ENCODE results near the gene CSKMT.
"Not testable (repeated sequence)": the region's sequence is repeated elsewhere in the genome, so short reads cannot be mapped to it uniquely, and the experiment has no call there.

Gene CSKMT

DNA sequence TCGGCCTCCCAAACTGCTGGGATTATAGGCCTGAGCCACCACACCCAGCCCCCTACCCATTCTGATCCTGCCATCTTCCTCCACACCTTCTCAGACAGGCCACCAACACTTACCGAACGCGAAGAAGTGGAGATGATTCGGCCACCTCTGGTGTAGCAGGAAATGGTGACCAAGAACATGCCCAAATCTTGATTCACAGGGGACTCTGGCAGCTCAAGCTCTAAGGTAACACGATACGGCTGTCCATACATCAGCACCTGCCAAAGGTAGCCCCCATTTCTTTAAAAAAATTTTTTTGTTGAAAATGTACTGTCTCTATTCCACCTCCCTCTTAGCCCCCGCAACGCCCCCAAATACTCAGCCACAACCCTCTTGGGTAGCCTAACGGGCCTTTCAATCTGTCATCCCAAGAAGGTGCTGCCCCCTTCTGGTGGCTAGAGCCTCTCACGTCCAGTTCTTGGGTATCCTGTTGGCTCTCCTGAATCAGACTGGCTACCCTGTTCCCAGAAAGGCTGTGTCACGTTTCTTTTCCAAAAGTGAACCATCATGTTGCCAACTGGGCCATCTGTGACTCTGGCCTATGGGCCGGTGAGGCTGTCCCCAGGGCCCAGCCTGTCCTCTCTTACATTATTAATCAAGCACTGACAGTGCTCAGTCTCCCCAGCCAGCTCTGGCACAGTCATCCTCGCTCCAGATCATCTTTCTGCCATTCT lies 29.5 kb downstream of the CSKMT start:
- DNase-seq (peak; percentile 70), ATAC-seq (peak; percentile 88)
- Mint-ChIP-seq H3K4me1 (peaks cover 9% of the 10 kb centered on the region), H3K27me3 (no peaks in the 10 kb centered on the region), H3K27ac (no peak overlapping the region), H3K4me3 (no peak overlapping the region), H3K9me3 (no peaks in the 10 kb centered on the region)

DNA sequence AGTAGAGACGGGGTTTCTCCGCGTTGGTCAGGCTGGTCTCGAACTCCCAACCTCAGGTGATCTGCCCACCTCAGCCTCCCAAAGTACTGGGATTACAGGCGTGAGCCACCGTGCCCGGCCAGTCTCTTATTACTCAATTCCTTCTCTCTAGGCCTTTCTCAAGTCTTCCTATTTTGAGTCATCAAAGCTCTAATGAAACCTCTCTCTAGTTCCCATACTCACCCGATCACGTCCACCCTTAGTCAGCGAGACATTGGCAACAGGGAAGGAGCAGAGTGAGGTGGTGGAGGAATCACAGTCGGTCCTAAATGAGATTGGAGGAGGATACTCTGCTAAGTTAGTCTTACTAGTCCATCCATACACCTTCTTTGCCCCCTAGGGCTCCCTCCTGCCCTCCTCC lies 37.1 kb downstream of the CSKMT start:
- Mint-ChIP-seq H3K27me3 (no peaks in the 10 kb centered on the region), H3K4me3 (no peak overlapping the region), H3K9me3 (no peaks in the 10 kb centered on the region), H3K27ac (no peak overlapping the region), H3K4me1 (peaks cover 29% of the 10 kb centered on the region)
- no peak for DNase-seq
- no peak for ATAC-seq

DNA sequence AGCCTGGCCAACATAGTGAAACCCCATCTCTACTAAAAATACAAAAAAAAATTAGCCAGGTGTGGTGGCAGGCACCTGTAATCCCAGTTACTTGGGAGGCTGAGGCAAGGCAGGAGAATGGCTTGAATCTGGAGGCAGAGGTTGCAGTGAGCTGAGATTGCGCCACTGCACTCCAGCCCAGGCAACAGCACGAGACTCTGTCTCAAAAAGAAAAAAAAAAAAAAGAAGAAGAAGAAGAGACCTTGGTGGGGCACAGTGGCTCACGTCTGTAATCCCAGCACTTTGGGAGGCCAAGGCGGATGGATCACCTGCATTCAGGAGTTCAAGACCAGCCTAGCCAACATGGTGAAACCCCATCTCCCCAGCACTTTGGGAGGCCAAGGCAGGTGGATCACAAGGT lies 38.8 kb downstream of the CSKMT start:
- H3K27me3 Mint-ChIP-seq, DNase-seq, H3K4me3 Mint-ChIP-seq, ATAC-seq, H3K27ac Mint-ChIP-seq, H3K9me3 Mint-ChIP-seq: not testable (repeated sequence)
- peaks cover 45% of the 10 kb centered on the region for H3K4me1 Mint-ChIP-seq

DNA sequence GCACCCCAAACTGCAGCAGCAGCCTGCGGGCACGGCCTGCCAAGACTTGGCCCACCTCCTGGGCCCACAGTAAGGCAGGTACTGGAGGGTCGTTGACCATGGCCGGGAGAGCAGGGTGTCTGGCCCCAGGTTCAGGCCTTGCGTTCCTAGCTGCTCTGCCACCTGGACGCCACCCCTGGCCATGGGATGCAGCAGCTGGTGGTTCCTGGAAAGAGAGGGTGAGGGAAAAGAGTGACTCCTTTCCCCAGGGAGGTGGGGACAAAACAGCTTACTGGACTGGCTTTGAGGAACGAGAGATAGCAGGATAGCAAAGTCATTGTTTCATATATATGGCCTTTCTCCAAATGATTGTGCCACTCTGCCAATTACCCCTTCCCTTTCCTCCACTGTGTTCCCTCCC lies 40.3 kb downstream of the CSKMT start:
- Mint-ChIP-seq H3K4me1 (peaks cover 56% of the 10 kb centered on the region), H3K27ac (peak overlapping the region in 1 of 2 donors; percentile 90), H3K9me3 (no peaks in the 10 kb centered on the region), H3K4me3 (peak overlapping the region; percentile 95 to 96), H3K27me3 (no peaks in the 10 kb centered on the region)
- ATAC-seq (no peak), DNase-seq (no peak)

DNA sequence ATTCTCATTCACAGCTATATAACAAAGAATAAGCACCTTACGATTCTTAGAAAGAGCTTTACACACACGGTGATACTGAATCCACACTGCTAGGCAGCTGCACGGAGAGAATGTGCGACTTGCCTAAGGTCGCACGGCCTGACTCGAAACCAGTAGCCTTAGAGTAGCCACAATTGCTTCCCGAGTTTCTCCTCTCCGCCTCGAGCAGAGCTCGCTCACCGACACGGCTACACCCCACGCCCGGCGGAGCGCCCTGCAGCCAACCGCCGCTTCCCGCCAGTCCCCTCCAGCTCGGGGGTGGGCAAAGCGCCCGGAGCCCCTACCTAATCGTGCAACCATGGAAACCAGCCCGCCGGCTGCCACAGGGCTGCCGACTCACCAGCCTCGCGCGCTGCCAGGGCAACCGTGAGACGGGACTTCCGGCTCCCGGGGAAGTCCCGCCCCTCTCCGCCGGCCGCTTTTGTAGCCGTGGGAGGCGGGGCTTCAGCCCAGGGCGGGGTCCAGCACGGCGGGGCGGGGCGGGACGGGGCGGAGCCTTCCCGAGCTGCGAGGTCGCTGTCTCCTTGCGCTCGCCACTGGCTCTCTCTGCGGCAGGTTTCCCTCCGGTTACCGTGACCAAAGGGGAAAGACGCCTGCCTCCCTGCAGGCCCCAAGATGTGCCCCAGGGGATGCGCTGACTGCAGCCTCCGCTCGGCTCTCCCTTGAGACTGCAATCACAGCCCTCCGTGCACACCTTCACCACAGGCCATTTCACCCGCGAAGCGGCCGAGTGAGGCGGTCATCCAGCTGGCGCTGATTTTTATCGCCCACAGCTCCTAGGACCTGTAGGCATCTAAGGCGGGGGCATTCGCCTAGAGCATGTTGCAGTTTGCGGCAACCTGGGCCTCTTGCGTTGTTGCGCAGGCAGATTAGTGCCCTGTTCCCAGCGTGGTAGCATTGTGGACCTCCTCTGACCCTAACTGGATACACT lies 41.1 kb downstream of the CSKMT start:
- DNase-seq (peak; percentile 91 to 92), ATAC-seq (peak; percentile 79)
- Mint-ChIP-seq H3K9me3 (no peaks in the 10 kb centered on the region), H3K27me3 (no peaks in the 10 kb centered on the region), H3K27ac (peak overlapping the region; percentile 77 to 90), H3K4me3 (peak overlapping the region; percentile 95 to 96), H3K4me1 (peaks cover 60% of the 10 kb centered on the region)

DNA sequence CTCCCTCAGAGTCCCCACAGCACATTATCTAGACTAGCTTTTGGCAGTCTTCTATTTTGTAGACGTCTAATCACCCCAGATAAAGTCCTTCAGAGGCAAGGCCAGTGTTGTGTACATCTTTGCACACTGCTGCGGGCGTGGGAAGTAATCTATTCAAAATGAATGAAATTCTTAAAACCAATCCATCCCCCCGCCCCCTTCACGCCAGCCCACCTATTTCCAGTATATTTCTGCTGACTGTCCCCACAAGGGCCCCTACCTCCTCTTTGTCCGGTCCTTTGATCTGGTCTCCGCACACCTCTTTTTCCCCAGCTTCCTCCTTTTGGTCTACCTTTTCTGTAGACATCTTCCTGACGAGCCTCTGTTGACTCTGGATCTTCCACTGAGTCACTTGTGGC lies 41.7 kb downstream of the CSKMT start:
- Mint-ChIP-seq H3K27me3 (no peaks in the 10 kb centered on the region), H3K4me3 (peak overlapping the region; percentile 95 to 96), H3K4me1 (peaks cover 60% of the 10 kb centered on the region), H3K27ac (peak overlapping the region; percentile 12 to 84), H3K9me3 (no peaks in the 10 kb centered on the region)
- ATAC-seq = no peak
- DNase-seq = no peak

DNA sequence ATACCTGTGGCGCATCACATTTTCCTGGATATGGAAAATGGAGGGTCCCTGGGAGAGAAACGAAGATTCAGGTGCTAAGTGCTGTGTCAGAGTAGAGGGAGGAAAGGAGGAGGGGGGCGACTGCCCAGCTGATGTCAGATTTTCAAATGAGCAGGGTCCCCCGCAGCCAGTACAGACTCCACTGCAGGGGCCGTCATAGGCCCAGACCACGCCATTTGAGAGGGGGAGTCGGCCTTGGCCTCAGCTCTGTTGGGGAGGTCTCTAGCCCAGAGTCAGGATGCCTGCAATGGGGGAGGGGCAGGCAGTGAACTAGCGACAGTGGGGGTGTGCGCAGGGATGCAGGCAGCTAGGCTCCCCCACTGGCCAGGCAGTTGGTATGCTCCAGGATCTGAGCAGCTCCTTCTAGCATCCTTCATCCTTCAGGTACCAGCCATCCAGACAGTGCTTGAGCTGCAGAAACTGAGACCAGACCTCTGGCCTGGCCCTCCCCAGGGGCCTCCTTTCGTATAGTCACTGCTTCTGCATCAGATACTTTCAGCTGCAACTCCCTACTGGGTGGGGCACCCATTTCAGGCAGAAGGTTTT lies 42.3 kb downstream of the CSKMT start, which contains the start of the genes BSCL2 and GNG3:
TSS of gene BSCL2 (minus strand) at position 148 of the 585 bp plus-strand sequence. CDS start 229 bp downstream, outside the sequence.
TSS of gene GNG3 (plus strand) at position 400 of the 585 bp plus-strand sequence. CDS start 620 bp downstream, outside the sequence.
- no peak for DNase-seq
- H3K4me3 Mint-ChIP-seq = peak within 1 kb of the TSS; percentile 95 to 96
- no peaks in the 10 kb centered on the region for H3K27me3 Mint-ChIP-seq
- H3K9me3 Mint-ChIP-seq = no peaks in the 10 kb centered on the region
- peaks cover 62% of the 10 kb centered on the region for H3K4me1 Mint-ChIP-seq
- ATAC-seq = no peak
- peak within 1 kb of the TSS; percentile 93 to 97 for H3K27ac Mint-ChIP-seq

DNA sequence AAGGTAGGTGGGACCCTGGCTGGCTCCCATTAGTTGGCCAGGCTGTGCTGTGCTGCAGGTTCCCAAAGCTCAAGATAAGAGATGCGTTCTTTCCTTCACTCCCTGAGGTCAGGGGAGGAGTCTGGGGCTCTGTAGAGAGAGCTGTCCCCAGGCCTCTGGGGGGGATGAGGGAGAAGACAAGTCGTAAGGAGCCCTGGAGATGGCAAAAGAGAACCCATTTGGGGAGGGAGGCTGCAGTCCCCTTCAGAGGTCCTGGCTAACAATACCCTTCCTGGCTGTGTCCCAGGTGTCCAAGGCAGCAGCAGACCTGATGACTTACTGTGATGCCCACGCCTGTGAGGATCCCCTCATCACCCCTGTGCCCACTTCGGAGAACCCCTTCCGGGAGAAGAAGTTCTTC lies 43.3 kb downstream of the CSKMT start:
- H3K27me3 Mint-ChIP-seq = no peaks in the 10 kb centered on the region
- H3K27ac Mint-ChIP-seq = peak overlapping the region; percentile 93 to 97
- H3K4me3 Mint-ChIP-seq = peak overlapping the region; percentile 86 to 93
- H3K4me1 Mint-ChIP-seq = peaks cover 68% of the 10 kb centered on the region
- DNase-seq (no peak), ATAC-seq (no peak)
- no peaks in the 10 kb centered on the region for H3K9me3 Mint-ChIP-seq

DNA sequence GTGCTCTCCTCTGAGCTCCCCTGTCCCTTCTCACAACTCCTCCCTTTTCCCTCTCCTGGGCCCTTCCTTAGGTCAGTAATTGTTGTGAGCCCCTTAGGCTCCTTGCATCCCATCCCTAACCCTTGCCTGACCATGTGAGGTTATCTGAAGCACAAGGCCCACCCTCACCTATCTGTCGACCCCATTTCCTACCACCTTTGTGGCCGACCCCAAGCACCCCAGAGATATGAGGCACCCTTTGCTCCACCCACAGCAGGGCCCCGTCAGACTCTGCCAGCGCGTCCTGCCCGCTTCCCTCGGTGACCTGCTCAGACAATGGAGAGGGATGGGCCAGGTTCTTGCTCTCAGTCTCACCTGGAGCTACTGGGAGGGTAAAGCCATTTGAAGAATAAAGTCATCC lies 43.7 kb downstream of the CSKMT start:
- Mint-ChIP-seq H3K4me1 (peaks cover 72% of the 10 kb centered on the region), H3K4me3 (peak overlapping the region; percentile 86 to 93), H3K27ac (peak overlapping the region; percentile 93 to 97), H3K27me3 (no peaks in the 10 kb centered on the region), H3K9me3 (no peaks in the 10 kb centered on the region)
- DNase-seq (peak in 1 of 2 donors; percentile 62), ATAC-seq (peak; percentile 62)

DNA sequence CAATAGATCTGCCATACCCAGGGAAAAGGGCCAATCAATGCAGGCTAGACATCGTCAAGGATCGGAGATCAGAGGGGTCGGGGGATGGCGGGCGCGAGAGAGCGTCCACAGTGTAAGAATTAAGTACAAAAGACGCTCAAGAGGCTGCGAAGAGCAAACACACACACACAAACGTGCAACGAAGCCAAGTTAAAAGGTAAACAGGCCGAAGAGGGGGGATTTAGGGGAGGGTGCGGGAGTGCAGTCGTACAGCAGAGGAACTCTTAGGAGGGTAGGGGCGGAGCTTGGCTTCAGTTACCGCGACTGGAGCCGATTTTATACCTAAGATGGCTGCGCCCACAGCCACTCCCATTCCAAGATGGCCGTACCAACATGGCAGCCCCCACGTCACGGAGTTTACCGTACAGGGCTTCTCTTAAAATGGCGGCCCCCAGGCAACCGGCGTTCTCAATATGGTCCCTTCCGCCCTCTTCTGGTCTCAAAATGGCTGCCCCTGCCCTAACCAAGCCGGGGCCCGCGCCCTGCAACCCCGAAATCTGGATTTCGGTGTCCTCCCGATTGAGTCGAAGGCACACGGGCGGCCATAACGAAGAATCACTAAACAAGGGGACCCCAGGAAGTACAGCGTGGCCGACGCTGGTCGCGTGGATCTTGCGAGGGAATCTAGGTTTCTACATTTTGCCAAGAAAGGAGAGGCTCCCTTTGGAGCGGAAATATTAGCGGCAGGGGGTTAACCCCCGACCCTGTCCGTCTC lies 44.3 kb downstream of the CSKMT start:
- Mint-ChIP-seq H3K9me3 (no peaks in the 10 kb centered on the region), H3K27me3 (no peaks in the 10 kb centered on the region), H3K4me3 (peak overlapping the region; percentile 86 to 93), H3K4me1 (peaks cover 79% of the 10 kb centered on the region), H3K27ac (peak overlapping the region; percentile 93 to 97)
- DNase-seq = peak; percentile 93 to 97
- ATAC-seq = peak; percentile 84

DNA sequence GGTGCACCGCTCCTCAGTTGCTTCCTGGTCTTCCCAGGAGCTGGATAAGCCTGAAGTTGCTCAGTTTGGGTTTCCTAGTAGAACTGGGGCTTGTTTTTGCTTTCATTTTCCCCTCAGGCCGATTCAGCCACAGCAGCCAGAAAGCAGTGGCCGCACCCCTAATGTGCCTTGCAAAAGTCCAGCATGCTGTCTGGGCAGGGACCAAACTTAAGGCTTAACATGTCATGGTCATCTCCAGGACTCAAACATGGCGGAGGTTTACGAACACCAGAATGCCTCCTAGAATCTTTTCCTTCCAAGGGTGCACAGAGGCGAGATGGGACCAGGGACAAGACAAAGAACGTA lies 44.9 kb downstream of the CSKMT start:
- ATAC-seq = no peak
- Mint-ChIP-seq H3K4me3 (peak overlapping the region; percentile 86 to 93), H3K9me3 (no peaks in the 10 kb centered on the region), H3K4me1 (peaks cover 84% of the 10 kb centered on the region), H3K27ac (peak overlapping the region; percentile 93 to 97), H3K27me3 (no peaks in the 10 kb centered on the region)
- no peak for DNase-seq

DNA sequence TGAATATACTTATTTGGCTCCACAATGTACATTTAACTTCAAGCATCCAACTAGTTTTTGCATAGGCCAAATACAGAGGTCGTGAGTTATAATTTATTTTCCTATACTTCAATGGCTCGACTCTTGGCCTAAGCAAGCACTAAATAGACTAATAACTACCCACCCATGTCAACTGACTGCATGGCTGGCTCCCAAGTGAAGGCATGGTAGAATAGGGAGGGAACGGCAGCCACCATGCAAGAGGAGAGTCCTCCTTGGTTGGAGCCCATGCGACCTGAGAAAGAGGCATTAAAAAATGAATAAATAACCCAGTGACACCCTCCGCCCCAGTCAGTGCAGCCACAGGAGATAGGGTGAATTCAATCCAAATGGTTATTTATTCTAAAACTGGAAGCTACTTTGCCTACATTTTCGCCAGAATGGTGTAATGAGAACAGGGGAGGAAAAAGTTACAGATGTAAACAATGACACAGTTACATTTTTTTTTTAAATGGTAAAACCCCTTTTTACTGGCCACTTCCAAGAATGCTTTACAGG lies 47.2 kb downstream of the CSKMT start:
- Mint-ChIP-seq H3K4me3 (peak overlapping the region; percentile 56 to 64), H3K4me1 (peaks cover 81% of the 10 kb centered on the region), H3K27me3 (no peaks in the 10 kb centered on the region), H3K9me3 (no peaks in the 10 kb centered on the region), H3K27ac (peak overlapping the region; percentile 68 to 92)
- ATAC-seq (no peak), DNase-seq (no peak)

DNA sequence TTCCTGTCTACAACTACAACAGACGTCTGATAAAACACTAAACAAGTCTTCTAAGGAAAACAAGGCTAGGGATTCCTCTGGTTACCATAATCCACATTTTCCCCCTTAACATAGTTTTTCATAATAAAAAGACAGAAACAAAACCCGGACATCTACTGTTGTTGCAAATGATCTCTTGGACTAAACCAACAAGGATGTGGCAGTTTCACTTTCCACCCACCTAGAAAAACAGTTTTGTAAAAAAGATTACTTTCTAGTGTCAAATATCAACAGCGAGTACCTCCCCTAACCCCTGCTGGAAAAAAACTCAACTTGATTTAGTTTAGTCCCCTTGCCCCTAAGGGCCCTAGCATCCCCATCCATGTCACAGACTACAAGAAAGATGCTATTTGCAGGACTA lies 47.7 kb downstream of the CSKMT start:
- no peaks in the 10 kb centered on the region for H3K27me3 Mint-ChIP-seq

DNA sequence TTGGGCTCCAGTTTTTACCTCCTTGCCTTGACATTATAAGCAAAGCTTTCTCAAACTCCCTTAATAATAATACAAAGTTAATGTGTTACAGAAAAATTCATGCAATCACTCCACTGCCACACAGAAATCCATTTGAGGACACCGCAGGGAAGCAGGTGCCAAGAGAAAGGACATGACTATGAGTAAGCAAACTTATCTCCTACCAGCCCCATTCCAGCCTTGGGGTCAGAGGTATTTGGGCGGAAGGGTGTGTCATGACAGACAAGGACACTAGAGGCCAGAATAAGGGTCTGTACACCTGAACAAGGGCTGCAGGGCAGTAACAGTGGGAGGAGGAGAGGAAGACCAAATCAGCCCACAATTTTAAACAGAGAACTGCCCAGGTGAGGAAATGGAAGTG lies 48.2 kb downstream of the CSKMT start:
- peaks cover 71% of the 10 kb centered on the region for H3K4me1 Mint-ChIP-seq

More for the DNA sequence above, 47.7 kb downstream of the CSKMT start:
- DNase-seq (no peak), ATAC-seq (no peak)
- Mint-ChIP-seq H3K4me3 (peak overlapping the region; percentile 56 to 64), H3K9me3 (no peaks in the 10 kb centered on the region), H3K27ac (peak overlapping the region; percentile 68 to 92), H3K4me1 (peaks cover 76% of the 10 kb centered on the region)

More for the DNA sequence above, 48.2 kb downstream of the CSKMT start:
- ATAC-seq (no peak), DNase-seq (no peak)
- no peaks in the 10 kb centered on the region for H3K9me3 Mint-ChIP-seq
- H3K27me3 Mint-ChIP-seq = no peaks in the 10 kb centered on the region
- peak overlapping the region; percentile 56 to 64 for H3K4me3 Mint-ChIP-seq
- peak overlapping the region in 1 of 2 donors; percentile 92 for H3K27ac Mint-ChIP-seq
